C4-2B (cell line): ENCODE results near the gene SNCA.

ENCODE experiments used
- CTCF ChIP-seq: fragments of 450-650 bp; conservative IDR thresholded peaks from 2 replicates; pipeline ENCODE4 v1.5.1; 2017; ENCODE audit warnings: mild to moderate bottlenecking
- ZFX ChIP-seq: fragments of 450-650 bp; IDR thresholded peaks from 2 replicates; pipeline ENCODE4 v1.6.1; 2017

- TF ChIP-seq CTCF (no peak), ZFX (no peak)
These were observed 2.3 kb downstream of the SNCA start for GRCh38 chr4:89834486-89835209.
